Measurements from ENCODE around the gene RPS17. TPM values are rescaled to one million over a fixed set of nuclear protein-coding genes. Genes with fewer than 3 reads are reported as not detected.

The RPS17 gene
- total RNA-seq, 2 experiments from 2014 or later: 3,057 to 3,069 TPM

DNA sequence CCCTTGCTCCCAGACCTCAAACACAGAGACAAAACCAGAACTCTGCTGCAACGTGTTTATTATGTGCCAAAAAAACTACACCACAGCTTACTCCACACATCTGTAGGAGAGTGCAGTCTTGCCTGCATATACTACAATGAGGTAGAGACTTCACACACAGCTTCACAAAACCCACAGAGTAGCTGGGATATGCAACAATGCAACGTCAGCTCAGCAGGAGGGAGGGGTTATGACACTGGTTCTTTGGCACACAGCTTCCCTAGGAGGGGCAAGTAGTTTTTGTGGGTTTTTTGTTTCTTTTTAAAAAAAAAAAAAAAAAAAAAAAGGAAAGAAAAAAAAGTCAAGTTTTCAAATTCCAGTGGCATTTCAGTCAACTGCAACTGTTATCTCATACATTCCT lies 2.9 kb upstream of the RPS17 start:
- intact Hi-C loops (cut with micrococcal nuclease): no loop called here
- no peak overlapping the region for H3K27ac Mint-ChIP-seq
- no peak for DNase-seq
- ChIA-PET POLR2A (interaction anchor here (0.6 to 5.7 kb wide), 2 partner anchors 267 to 652 kb away, joined by 3 to 39 read pairs; partner anchors contain the start of gene WHAMM), CTCF (interaction anchor here (1.0 to 1.9 kb wide), 3 partner anchors 12 to 457 kb away, joined by 3 to 5 read pairs (median 3); partner anchors contain the start of gene RAMAC)
- peak overlapping the region; percentile 24 for H3K4me3 Mint-ChIP-seq
- TF ChIP-seq CTCF (IDR thresholded peaks at IDR 0.05): no peak
- peaks cover 29% of the 10 kb centered on the region for H3K36me3 Mint-ChIP-seq (ENCODE audit: low read depth)
- no peaks in the 10 kb centered on the region for H3K9me3 Mint-ChIP-seq
- H3K27me3 Mint-ChIP-seq: no peaks in the 10 kb centered on the region
- ATAC-seq: no peak
- H3K4me1 Mint-ChIP-seq (ENCODE audit: low read depth): peaks cover 19% of the 10 kb centered on the region

- H3K27me3 Mint-ChIP-seq: no peaks in the 10 kb centered on the region
- CTCF ChIA-PET: interaction anchor here (0.9 to 2.8 kb wide), 5 partner anchors 10 to 459 kb away, joined by 3 to 35 read pairs (median 8); no protein-coding TSS in a partner anchor
- H3K4me1 Mint-ChIP-seq (ENCODE audit: low read depth): peaks cover 38% of the 10 kb centered on the region
- peak overlapping the region; percentile 98 for H3K27ac Mint-ChIP-seq
- POLR2A ChIA-PET: interaction anchor here (0.9 to 5.7 kb wide), 13 partner anchors 10 to 451 kb away, joined by 3 to 48 read pairs (median 3); partner anchors contain the start of genes RAMAC and WHAMM
- intact Hi-C loops (cut with micrococcal nuclease): no loop called here
- H3K36me3 Mint-ChIP-seq (ENCODE audit: low read depth): peaks cover 51% of the 10 kb centered on the region
- H3K4me3 Mint-ChIP-seq: peak overlapping the region; percentile 94
- TF ChIP-seq CTCF (IDR thresholded peaks at IDR 0.05): no peak
- DNase-seq (no peak), ATAC-seq (no peak)
- no peaks in the 10 kb centered on the region for H3K9me3 Mint-ChIP-seq
These were observed 751 bp upstream of the RPS17 start for GRCh38 chr15:82540984-82541431.

- ChIA-PET CTCF (interaction anchor here (2.3 to 2.8 kb wide), 2 partner anchors 9 to 271 kb away, joined by 10 to 35 read pairs; no protein-coding TSS in a partner anchor), POLR2A (interaction anchor here (0.6 to 5.7 kb wide), 19 partner anchors 9 to 567 kb away, joined by 3 to 48 read pairs (median 5); partner anchors contain the start of genes CPEB1, RAMAC and WHAMM)
- intact Hi-C loops (cut with micrococcal nuclease): loop anchor here (10.0 kb wide), 2 partner anchors 475 to 1245 kb away; partner anchors contain the start of gene C15orf40
- TF ChIP-seq CTCF (IDR thresholded peaks at IDR 0.05): no peak
- peaks cover 60% of the 10 kb centered on the region for H3K36me3 Mint-ChIP-seq (ENCODE audit: low read depth)
- peaks cover 38% of the 10 kb centered on the region for H3K4me1 Mint-ChIP-seq (ENCODE audit: low read depth)
- peak overlapping the region; percentile 95 for H3K27ac Mint-ChIP-seq
- DNase-seq: no peak
- H3K27me3 Mint-ChIP-seq: no peaks in the 10 kb centered on the region
- no peaks in the 10 kb centered on the region for H3K9me3 Mint-ChIP-seq
- no peak for ATAC-seq
- H3K4me3 Mint-ChIP-seq: peak overlapping the region; percentile 94
These were observed 584 bp downstream of the RPS17 start for GRCh38 chr15:82539691-82540054.

DNA sequence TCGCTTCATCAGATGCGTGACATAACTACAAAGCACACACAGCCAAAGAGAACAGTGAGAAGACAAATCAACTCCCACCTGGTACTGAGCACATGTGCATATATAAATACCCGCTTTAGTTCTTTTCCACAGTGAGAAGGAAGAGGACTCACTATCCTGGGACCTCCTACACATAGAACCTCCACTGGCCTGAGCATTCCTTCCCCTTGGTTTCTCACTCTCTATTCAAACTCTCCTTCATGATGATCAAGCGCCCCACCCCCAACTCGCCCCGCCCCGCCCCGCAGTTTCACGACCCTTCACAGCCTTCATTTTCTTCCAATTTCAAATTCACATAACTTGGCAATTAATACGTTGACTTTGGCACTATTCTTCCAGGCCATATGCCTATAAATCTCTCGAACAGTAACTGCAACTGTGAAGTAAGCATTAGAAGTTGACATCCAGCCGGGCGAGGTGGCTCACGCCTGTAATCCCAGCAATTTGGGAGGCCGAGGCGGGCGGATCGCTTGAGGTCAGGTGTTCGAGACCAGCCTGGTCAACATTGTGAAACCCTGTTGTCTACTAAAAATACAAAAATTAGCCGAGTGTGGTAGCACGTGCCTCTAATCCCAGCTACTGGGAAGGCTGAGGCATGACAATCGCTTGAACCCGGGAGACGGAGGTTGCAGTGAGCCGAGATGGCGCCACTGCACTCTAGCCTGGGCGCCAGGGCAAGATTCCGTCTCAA lies 1.1 kb downstream of the RPS17 start:
- Mint-ChIP-seq H3K27me3 (no peaks in the 10 kb centered on the region), H3K4me3 (peak overlapping the region; percentile 94), H3K4me1 (ENCODE audit: low read depth) (peaks cover 44% of the 10 kb centered on the region), H3K27ac (peak overlapping the region; percentile 95), H3K9me3 (no peaks in the 10 kb centered on the region), H3K36me3 (ENCODE audit: low read depth) (peaks cover 66% of the 10 kb centered on the region)
- no peak for ATAC-seq
- CTCF ChIA-PET: interaction anchor here (2.3 to 2.8 kb wide), 3 partner anchors 8 to 461 kb away, joined by 8 to 35 read pairs (median 10); no protein-coding TSS in a partner anchor
- intact Hi-C loops (cut with micrococcal nuclease): loop anchor here (10.0 kb wide), 2 partner anchors 476 to 1244 kb away; partner anchors contain the start of gene C15orf40
- TF ChIP-seq CTCF (IDR thresholded peaks at IDR 0.05): no peak
- POLR2A ChIA-PET: interaction anchor here (0.6 to 5.7 kb wide), 15 partner anchors 9 to 1214 kb away, joined by 3 to 48 read pairs (median 5); partner anchors contain the start of genes CPEB1 and WHAMM
- no peak for DNase-seq

Measured in activated CD8-positive, alpha-beta T cell treated with anti-CD3 and anti-CD28 coated beads for 36 hours (primary cell).